ENCODE results near the gene EIPR1.
"Not testable (repeated sequence)": the region's sequence is repeated elsewhere in the genome, so short reads cannot be mapped to it uniquely, and the experiment has no call there.

EIPR1 gene

GRCh38 chr2:3192920-3193319 lies 184.7 kb downstream of the EIPR1 start:
- no peak for DNase-seq (ENCODE audit: low spot score)

GRCh38 chr2:3192281-3192818 lies 185.3 kb downstream of the EIPR1 start:
- DNase-seq (ENCODE audit: low spot score): no peak

DNA sequence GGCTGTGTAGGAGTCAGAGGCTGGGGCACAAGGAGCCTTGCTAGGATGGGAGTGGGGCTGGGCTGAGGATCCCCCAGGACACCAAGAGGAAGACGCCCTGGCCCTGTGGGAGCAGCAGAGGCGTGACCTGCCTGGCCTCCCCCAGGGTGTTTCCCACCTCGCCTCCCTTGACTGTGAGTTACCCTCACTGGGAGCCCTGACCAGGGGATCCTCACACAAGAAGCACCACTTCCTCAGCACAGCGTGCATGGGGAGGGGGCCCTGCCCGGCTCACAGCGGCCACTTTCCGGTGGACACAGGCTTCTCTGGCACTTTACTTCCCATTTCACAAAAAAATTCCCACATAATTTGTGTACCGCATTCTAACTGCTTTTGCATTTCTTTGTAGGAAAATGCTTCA lies 187.7 kb downstream of the EIPR1 start:
- DNase-seq (ENCODE audit: low spot score): no peak

DNA sequence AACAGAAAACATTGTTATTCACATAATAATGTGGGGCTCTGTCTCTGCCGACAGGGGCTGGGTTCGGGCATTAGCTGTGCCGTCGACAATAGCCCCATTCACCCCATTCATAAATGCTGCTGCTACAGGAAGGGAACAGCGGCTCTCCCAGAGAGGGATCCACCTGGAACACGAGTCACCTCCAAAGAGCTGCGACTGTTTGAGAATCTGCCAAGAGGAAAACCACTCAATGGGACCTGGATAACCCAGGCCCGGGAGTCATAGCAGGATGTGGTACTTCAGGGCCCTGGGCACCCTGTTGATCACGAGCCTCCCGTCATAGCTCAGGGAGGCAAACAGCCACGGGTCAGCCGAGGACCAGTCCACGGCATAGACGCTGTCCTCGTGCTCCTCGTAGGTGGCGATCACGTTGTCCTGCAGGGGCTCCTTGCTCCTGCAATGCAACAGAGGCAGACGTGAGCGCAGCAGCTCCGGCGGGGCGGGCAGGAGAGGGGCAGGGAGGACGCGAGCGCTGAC lies 188.5 kb downstream of the EIPR1 start:
- no peak for DNase-seq (ENCODE audit: low spot score)

GRCh38 chr2:3188405-3188946 lies 189.1 kb downstream of the EIPR1 start:
- DNase-seq (ENCODE audit: low spot score): no peak

DNA sequence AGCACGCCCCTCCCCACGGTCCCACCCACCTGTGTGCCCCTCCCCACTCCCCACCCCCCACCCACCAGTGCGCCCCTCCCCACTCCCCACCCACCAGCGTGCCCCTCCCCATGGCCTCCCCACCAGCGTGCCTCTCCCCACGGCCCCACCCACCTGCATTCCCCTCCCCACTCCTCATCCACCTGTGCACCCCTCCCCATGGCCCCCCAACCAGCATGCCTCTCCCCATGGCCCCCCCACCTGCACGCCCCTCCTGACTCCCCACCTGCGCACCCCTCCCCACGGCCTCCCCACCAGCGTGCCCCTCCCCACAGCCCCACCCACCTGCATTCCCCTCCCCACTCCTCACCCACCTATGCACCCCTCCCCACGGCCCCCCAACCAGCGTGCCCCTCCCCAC lies 190.2 kb downstream of the EIPR1 start:
- DNase-seq (ENCODE audit: low spot score): no peak

- DNase-seq (ENCODE audit: low spot score): no peak
Observed at GRCh38 chr2:3186766-3187165, 190.9 kb downstream of the EIPR1 start.

DNA sequence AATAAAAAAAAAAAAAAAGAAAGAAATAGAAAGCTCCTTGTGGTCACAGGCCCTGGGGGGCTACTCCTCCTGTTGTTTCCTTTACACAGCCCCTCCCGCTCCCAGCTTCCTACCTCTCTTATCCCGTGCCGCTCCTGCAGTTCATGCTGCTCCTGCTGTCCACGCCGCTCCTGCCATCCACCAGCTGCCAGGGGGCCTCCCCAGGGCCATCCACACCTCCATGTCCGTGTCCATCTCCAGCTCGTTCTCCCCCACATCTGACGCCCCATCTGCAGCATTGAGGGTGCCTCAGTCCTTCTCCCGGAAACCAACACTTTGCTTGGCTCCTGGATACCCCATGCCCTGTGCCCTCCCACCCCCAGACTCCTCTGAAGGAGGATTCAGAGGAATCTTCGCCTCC lies 191.7 kb downstream of the EIPR1 start:
- DNase-seq (ENCODE audit: low spot score): no peak

DNA sequence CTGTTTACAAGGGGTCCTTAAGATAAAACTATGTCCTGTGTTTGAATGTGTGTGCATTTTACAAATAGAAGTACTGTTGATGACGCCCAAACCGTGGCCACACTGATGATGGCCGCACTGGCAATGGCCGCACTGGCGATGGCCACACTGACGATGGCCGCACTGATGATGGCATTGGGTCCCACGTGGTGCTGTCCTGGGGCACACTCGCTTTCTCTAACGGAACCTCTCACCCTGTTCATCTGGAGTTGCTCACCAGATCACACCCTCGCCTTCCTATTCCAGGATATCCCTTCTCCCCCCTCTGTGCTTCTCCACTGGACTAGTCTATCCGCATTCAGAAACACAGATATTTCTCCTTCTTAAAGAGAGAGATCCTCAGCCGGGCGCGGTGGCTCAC lies 192.4 kb downstream of the EIPR1 start:
- no peak for DNase-seq (ENCODE audit: low spot score)

DNA sequence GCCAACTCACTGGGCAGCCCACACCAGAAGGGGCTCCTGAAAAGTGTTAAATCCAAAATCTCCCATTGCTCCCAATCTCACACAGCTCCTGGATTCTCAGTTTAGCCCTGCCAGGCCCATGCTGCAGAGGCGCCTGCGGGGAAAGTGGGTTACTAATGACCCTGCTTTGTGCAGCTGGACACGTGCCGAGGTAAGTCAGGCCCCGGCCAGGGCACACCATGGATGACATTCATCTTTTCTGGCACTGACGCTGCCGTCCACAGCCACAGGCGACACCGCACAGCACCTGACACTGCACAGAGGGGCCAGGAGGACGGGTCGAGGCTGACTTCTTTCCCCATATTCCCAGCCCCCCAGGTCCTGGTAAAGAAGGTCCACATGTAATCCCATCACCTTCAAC lies 193.5 kb downstream of the EIPR1 start:
- no peak for DNase-seq (ENCODE audit: low spot score)

DNA sequence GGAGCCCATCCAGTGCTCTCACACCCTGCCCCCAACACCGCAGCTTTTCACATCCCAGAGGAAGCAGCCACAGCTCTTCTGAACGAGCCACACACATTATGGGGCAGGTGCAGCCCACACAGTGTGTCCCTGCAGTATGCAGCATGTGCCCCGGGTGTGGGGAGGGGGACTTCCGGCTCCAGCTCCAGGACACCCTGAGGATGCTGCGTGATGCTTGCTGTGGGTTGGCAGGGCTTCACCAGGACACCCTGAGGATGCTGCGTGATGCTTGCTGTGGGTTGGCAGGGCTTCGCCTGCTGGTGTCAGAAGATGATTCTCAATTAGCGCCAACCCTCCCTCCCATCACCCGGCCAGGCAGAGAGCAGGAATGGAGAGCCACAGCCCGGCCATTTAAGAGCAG lies 193.9 kb downstream of the EIPR1 start:
- no peak for DNase-seq (ENCODE audit: low spot score)

- no peak for DNase-seq (ENCODE audit: low spot score)
Observed at GRCh38 chr2:3182848-3183247, 194.8 kb downstream of the EIPR1 start.

DNA sequence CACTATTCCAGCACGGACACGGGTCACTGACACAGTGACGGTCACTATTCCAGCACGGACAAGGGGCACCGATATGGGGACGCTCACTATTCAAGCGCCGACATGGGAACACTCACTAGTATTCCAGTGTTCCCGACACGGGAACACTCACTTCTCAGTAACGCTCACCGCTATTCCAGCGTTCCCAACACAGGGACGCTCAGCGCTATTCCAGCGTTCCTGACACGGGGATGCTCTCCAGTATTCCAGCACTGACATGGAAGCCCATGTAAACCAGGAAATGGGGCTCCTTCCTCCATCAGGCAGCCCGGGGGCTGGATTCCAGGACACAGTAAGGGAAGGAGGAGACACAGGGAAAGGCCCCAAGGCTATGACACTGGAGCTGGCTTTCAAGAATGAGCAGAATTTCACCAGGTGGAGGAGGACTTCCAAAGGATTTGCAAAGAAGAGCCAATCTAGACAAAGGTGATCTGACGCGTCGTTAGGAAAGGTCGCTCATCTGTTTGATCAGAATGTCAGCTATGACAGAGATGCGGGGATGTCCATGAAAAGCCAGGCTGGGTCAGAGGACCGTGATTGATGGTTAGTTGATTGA lies 196.1 kb downstream of the EIPR1 start:
- no peak for DNase-seq (ENCODE audit: low spot score)

GRCh38 chr2:3180909-3181221 lies 196.8 kb downstream of the EIPR1 start:
- DNase-seq (ENCODE audit: low spot score): not testable (repeated sequence)

DNA sequence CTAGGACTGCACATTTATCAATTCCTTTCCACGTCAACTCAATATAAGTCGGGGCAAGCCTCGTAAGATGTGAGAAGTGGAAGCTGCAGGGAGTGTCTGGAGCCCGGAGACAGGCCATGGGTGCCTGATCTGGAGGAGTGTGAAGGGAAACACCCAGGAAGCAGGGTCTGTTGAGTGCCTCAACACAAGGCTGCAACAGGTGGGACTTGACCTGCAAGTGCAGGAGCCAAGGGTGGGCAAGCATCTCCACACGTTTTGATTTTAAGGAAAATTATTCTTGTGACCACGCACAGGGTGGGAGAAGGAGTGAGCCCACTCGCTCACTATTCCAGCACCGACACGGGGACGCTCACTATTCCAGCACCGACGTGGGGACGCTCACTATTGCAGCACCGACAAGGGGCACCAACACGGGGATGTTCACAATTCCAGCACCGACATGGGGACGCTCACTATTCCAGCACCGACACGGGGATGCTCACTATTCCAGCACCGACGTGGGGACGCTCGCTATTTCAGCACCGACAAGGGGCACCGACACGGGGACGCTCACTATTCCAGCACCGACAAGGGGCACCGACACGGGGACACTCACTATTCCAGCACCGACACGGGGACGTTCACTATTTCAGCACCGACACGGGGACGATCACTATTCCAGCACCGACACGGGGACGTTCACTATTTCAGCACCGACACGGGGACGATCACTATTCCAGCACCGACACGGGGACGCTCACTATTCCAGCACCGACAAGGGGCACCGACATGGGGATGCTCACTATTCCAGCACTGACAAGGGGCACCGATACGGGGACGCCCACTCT lies 197.3 kb downstream of the EIPR1 start:
- no peak for DNase-seq (ENCODE audit: low spot score)

DNA sequence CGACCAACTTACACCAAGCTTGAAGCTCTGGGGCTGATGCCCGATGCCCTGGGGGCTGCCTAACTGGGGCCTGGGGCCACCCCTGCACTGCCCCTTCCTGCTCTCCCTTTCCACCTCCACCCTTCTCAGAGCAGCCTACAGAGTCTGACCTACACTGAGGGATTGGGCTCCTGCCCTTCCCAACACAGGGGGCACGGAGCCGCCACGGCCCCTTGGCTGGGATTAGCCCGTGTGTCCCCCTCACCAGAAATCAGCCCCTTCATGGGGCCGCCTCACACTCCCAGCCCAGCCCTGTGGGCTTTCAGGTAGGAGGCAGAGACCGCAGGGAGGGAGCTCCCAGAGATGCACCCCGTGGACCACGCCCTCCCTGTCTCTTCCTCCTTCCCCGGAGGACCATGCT lies 198.0 kb downstream of the EIPR1 start:
- no peak for DNase-seq (ENCODE audit: low spot score)

DNA sequence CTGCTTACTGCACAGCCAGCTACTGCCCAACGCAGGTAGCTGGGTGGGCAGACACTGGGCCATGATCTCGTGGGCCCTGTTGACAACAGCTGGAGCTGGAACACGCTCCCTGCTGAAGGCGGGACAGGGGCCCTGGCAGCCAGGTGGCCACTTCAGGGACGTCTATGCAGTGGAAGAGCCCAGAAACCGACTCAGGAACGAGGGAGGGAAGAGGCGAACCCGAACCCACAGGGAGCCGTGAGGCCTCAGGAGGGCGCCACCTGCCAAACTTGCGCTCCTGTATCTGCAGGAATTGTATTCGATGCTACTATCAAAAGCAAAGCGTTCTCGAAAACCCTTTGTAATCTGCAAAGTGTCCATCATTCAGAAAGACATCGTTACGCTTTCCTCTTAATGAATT lies 198.4 kb downstream of the EIPR1 start:
- DNase-seq (ENCODE audit: low spot score): peak; percentile 66

DNA sequence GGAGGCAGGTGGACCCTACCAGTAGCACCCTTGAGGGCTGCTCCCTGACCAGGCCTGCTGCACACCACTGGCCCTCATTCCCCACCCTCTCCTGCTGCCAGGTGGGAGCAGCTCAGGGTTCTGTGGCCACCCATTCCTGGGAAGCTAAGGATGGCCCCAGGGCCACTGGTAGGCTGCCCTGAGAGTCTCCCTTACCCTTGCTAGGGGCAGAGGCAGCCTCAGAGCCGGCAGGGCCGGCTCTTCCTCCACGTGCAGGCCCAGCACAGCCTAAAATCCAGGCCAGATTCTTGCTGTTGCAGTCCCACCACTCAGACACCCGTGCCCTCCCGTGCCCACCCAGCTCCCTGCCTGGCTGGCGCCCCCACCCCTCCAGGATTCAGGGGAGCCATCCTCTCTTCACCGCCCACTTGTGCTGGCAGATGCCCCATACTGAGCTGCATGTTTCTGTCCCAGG lies 199.0 kb downstream of the EIPR1 start:
- no peak for DNase-seq (ENCODE audit: low spot score)

- DNase-seq (ENCODE audit: low spot score): no peak
Observed at GRCh38 chr2:3177891-3178577, 199.6 kb downstream of the EIPR1 start.

- no peak for DNase-seq (ENCODE audit: low spot score)
Observed at GRCh38 chr2:3176869-3177255, 200.8 kb downstream of the EIPR1 start.

- DNase-seq (ENCODE audit: low spot score): no peak
Observed at GRCh38 chr2:3176071-3176868, 201.3 kb downstream of the EIPR1 start.

GRCh38 chr2:3175568-3175955 lies 202.1 kb downstream of the EIPR1 start:
- no peak for DNase-seq (ENCODE audit: low spot score)
